ENCODE results near the gene UPF2. TPM values are rescaled to one million over a fixed set of nuclear protein-coding genes. Genes with fewer than 3 reads are reported as not detected.

The UPF2 gene
- total and polyA plus RNA-seq, 2 of the 13 experiments (the other 11 are each of a cell fraction or from before 2014, with no cell fraction given): 6.2 to 14.5 TPM

GRCh38 chr10:11875494-11876281, 166.9 kb downstream of the UPF2 start (continued):
- TF ChIP-seq ZNF746 (CRISPR knock-in tag; IDR thresholded peaks at IDR 0.05): no peak
- TF ChIP-seq, protein P1, sequence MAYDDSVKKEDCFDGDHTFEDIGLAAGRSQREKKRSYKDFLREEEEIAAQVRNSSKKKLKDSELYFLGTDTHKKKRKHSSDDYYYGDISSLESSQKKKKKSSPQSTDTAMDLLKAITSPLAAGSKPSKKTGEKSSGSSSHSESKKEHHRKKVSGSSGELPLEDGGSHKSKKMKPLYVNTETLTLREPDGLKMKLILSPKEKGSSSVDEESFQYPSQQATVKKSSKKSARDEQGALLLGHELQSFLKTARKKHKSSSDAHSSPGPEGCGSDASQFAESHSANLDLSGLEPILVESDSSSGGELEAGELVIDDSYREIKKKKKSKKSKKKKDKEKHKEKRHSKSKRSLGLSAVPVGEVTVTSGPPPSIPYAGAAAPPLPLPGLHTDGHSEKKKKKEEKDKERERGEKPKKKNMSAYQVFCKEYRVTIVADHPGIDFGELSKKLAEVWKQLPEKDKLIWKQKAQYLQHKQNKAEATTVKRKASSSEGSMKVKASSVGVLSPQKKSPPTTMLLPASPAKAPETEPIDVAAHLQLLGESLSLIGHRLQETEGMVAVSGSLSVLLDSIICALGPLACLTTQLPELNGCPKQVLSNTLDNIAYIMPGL (CRISPR knock-in tag; IDR thresholded peaks at IDR 0.05; ENCODE audit: borderline replicate concordance in 1 of 2, low read depth in 1 of 2): peak; percentile 43 to 61; a peak in 2 of 4 replicates
- TF ChIP-seq HMG20A (CRISPR knock-in tag; IDR thresholded peaks at IDR 0.05; ENCODE audit: borderline replicate concordance): peak; percentile 80; the same call in 1 of the 2 replicates
- TF ChIP-seq SIX1 (CRISPR knock-in tag; IDR thresholded peaks at IDR 0.05; ENCODE audit: borderline replicate concordance): no peak
- no peak for TF ChIP-seq ZBTB1 (CRISPR knock-in tag; IDR thresholded peaks at IDR 0.05; ENCODE audit: borderline replicate concordance)
- TF ChIP-seq PAF1 (CRISPR knock-in tag; IDR thresholded peaks at IDR 0.05): no peak
- peak; percentile 19; the same call in 1 of the 2 replicates for TF ChIP-seq ZNF7 (CRISPR knock-in tag; IDR thresholded peaks at IDR 0.05)
- peak; percentile 87 for TF ChIP-seq THRA (CRISPR knock-in tag; IDR thresholded peaks at IDR 0.05; ENCODE audit: borderline replicate concordance)
- TF ChIP-seq ZNF572 (CRISPR knock-in tag; IDR thresholded peaks at IDR 0.05): no peak
- TF ChIP-seq FOSL2 (CRISPR knock-in tag; IDR thresholded peaks at IDR 0.05): peak; percentile 86
- TF ChIP-seq ZNF639 (CRISPR knock-in tag; conservative IDR thresholded peaks at IDR 0.05): no peak
- TF ChIP-seq HCFC1 (IDR thresholded peaks at IDR 0.05; ENCODE audit: low read depth, low read length): no peak
- TF ChIP-seq, protein P2, sequence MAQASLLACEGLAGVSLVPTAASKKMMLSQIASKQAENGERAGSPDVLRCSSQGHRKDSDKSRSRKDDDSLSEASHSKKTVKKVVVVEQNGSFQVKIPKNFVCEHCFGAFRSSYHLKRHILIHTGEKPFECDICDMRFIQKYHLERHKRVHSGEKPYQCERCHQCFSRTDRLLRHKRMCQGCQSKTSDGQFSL (CRISPR knock-in tag; IDR thresholded peaks at IDR 0.05): no peak
- no peak for TF ChIP-seq SATB2 (CRISPR knock-in tag; IDR thresholded peaks at IDR 0.05)
- TF ChIP-seq ETV5 (CRISPR knock-in tag; IDR thresholded peaks at IDR 0.05; ENCODE audit: borderline replicate concordance): peak; percentile 54; the same call in 1 of the 2 replicates
- peak; percentile 84 for TF ChIP-seq DPF2 (CRISPR knock-in tag; IDR thresholded peaks at IDR 0.05; ENCODE audit: borderline replicate concordance, low read depth)
- no peak for TF ChIP-seq AKNA (CRISPR knock-in tag; IDR thresholded peaks at IDR 0.05; ENCODE audit: borderline replicate concordance)
- TF ChIP-seq ZNF292 (CRISPR knock-in tag; IDR thresholded peaks at IDR 0.05; ENCODE audit: borderline replicate concordance, low read depth): peak; percentile 45
- TF ChIP-seq ZNF432 (CRISPR knock-in tag; IDR thresholded peaks at IDR 0.05; ENCODE audit: borderline replicate concordance): no peak
